Stimulated activated CD8-positive, alpha-beta memory T cell treated with anti-CD3 and anti-CD28 coated beads, Interleukin-2, amount 100 ng/mL, for 48 hours (primary cell): ENCODE results near the gene GPR107.

Experiments
- DNase-seq, 2 donors: peaks; one replicate each; pipeline ENCODE4 v3.0.0-alpha.2; 2020; ENCODE audit warnings: low read depth in 2 of 2

The GPR107 gene

GRCh38 chr9:130137081-130137640 is 83.5 kb downstream of the GPR107 start:
- DNase-seq = no peak

- no peak for DNase-seq
Observed at GRCh38 chr9:130137641-130138081, 84.0 kb downstream of the GPR107 start.

DNA sequence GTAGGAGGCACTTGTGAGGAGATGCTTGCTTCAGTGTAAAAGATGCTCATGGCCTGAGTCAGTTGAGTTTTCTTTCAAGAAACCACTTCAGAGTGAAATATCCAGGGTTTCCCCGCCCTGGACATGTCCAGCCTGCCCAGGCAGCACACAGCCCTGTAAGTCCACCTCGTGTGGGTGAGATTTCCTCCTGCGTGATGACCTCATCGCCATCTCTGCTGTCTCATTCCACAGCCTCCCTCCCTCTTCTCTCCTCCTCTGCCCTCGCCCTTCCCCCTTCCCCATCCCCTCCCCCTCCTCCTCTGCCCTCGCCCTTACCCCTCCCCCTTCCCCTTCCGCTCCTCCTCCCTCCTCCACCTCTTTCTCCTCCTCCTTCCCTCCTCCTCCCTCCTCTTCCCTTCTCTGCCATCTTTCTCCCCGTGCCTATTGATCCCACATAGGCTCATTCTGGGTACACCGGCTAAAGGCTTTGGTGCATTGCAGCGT is 84.5 kb downstream of the GPR107 start:
- no peak for DNase-seq

GRCh38 chr9:130138791-130139190 is 85.1 kb downstream of the GPR107 start:
- no peak for DNase-seq

DNA sequence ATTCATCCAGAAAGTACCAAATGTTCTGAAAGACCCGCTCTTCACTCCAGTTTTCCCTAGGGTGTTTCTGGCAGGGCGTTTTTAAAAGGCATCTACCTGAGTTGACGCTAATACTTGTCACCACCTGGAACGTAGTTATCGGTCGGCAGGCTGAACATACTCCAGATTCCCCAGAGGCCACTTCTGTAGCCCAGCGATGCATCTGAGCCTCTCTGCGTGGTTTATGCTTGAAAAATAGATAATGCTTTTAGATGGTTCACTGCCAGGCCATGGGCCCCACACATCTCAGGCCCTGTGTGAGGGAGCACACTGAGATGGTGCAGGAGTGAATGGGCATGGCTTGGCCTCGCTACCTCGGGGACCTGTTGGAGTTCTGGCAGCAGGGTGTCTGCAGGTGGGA is 85.5 kb downstream of the GPR107 start:
- DNase-seq = no peak

GRCh38 chr9:130140706-130141105 is 87.0 kb downstream of the GPR107 start:
- peak; percentile 45 to 67 for DNase-seq

DNA sequence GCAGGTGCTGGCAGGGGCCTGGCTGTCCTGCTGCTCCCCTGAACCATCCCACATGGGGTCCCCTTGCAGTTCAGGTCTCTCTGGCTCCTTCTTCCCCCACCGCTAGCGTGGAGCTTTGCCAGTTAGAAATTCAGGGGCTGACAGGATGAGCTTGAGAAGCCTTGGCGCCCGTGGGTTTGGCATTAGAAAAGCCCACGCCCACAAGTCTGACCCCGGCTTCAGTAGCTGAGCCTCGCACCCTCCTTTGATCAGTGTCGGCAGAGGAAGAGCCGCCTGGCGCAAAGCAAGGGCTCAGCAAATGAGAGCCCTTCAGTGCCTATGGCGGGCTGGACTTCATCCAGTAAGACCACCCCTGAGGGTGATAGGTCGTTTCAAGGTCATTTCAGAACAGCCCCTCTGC is 88.3 kb downstream of the GPR107 start:
- DNase-seq = no peak

DNA sequence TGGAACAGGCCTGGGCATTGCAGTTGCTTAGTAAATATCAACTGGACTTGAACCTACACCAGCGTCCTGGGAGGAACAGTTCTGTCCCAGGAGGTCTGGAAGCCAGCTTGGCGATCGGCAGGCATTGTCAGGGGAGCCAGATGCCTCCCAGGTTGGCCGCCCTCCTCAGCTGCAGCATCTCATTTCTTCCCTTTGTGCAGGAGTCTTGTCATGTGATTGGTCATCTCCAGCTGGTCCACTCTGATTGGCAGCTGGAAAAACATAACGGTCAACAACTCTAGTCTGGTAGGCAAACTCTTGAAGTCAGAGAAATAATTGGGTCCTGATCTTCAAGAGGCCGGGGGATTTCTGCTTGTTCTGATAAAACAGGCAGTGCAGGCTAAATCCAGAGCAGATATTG is 88.9 kb downstream of the GPR107 start:
- DNase-seq = no peak

- DNase-seq = no peak
Observed at GRCh38 chr9:130143279-130143893, 89.7 kb downstream of the GPR107 start.

DNA sequence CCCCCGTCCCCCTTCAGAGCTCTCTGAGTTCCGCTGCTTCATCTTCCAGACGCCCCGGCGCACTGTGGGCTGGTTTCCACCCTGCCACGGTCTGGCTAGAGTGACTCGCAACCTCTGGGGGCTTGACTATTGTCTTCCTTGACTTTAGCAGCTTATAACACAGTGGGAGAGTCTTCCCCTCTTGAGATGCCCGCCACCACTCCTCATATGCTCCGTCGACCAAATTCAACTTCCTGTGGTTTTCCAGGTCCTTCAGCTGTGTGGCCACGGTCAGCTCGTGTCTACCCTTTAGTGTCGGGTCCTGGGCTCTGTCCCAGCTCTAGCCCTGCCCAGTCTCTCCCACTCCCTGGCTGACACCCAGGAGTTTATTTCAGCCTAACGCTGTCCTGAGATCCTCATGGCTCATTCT is 90.3 kb downstream of the GPR107 start:
- DNase-seq = peak in 1 of 2 donors; percentile 31

GRCh38 chr9:130144703-130145102 is 91.0 kb downstream of the GPR107 start:
- DNase-seq = no peak

DNA sequence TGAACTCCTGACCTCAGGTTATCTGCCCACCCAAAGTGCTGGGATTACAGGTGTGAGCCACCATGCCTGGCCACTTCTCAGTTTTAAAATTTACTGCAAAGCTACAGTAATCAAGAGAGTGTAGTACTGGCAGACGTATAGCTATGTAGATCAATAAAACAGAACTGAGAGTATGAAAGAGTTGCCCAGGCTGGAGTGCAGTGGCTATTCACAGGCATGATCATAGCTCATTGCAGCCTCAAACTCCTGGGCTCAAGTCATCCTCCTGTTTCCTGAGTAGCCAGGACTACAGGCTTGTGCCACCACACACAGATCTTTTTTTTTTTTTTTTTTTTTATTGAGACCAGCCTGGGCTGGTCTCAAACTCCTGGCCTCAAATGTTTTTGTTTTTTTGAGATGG is 92.0 kb downstream of the GPR107 start:
- DNase-seq = no peak

DNA sequence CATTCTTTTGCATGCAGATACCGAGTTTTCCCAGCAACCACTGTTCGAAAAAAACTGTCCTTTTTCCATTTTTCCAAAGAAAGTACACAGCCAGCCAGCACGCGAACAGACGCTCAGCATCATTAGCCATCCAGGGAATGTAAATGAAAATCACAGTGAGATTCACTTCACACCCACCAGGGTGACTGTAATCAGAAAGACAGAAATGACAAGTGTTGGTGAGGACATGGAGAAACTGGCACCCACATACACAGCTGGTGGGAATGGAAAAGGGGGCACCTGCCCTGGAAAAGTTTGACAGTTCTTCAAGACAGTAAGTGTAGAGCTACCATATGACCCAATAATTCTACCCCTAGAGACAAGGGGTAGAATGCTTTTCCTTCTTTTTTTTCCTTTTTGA is 93.5 kb downstream of the GPR107 start:
- no peak for DNase-seq

- no peak for DNase-seq
Observed at GRCh38 chr9:130147910-130148309, 94.2 kb downstream of the GPR107 start.

GRCh38 chr9:130149031-130149430 is 95.3 kb downstream of the GPR107 start:
- no peak for DNase-seq

GRCh38 chr9:130149654-130150286 is 96.1 kb downstream of the GPR107 start:
- no peak for DNase-seq

DNA sequence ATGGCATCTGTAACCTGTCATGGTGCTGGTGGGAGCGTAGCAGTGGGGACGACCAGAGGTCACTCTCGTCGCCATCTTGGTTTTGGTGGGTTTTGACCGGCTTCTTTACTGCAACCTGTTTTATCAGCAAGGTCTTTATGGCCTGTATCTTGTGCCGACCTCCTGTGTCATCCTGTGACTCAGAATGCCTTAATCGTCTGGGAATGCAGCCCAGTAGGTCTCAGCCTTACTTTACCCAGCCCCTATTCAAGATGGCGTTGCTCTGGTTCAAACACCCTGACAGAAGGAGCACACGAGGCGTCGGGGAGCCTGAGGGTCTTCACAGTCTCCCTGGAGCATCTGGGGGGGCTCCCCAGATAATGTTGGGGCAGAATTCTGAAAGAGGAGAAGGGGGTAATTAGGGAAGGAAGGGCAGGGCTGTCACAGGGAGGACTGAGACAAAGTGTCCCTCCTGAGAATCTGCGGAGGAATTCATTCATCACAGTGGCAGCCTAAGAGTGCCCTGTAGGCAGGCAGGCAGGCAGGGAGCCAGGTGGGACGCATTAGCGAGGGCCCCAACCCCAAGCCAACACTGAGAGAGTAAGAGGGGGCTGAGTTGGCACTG is 97.2 kb downstream of the GPR107 start:
- DNase-seq = no peak

DNA sequence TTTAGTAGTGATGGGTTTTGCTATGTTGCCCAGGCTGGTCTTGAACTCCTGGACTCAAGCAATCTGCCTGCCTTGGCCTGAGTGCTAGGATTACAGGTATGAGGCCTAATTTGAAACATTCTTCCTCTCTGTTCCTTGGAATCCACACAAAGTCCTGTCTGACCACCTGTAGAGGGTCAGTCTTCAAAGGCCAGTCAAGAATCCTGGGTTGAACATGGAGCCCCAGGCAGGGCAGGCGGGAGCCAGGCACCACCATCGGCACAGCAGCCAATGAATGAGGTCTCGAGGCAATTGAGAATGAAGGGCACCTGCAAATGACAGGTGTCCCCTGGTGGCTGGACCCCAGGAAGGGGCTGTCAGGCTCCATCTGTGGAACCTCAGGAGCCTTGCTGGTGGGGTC is 101.1 kb downstream of the GPR107 start:
- no peak for DNase-seq

- no peak for DNase-seq
Observed at GRCh38 chr9:130155647-130156046, 101.9 kb downstream of the GPR107 start.

- DNase-seq = no peak
Observed at GRCh38 chr9:130156672-130157071, 103.0 kb downstream of the GPR107 start.

DNA sequence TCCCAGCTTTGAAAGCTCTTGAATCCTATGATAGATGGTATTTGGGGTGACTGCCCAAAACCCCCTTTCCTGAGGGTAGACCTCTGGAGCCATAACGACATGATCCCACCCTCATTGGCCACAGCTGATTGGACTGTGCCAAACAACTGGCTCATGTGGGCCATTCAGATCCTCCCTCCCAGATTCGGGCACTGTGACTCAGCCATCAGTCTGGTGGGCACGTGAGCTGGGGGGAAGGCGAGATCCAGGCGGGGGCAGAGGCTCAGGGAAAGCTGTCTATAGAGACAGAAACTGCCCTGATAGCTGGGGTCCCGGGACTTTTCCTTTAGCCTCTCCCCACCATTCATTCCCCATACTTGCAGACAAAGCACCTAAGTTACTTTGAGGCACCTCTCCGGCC is 103.4 kb downstream of the GPR107 start:
- no peak for DNase-seq

DNA sequence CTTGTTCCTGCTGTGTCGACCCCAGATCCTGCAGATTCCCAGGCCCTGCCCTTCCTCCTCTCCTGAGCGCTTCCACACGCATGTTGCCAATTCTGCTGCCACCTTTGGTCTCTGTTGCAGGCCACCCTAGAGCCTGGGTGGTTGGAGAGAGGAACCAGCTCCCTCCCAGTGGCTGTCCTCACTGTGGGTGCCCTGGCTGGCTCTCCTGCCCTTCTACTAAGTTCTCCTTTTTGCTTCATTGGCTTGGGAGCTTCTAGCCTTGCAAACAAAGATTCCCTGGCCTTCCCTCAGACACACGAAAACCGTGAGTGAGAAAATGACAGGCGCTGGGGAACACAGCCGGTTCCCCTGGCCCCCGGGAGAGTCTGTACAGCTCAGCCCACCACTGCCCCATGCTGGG is 104.3 kb downstream of the GPR107 start:
- no peak for DNase-seq

GRCh38 chr9:130159057-130159456 is 105.4 kb downstream of the GPR107 start:
- DNase-seq = no peak
